GM19043 (cell line): ENCODE results near the gene STAT3.

Experiments
- ATAC-seq: cut with Tn5 transposase; IDR thresholded peaks from one replicate; pipeline ENCODE4 v1.9.1; 2021; ENCODE audit warnings: low read depth; ENCODE audit not compliant: unreplicated experiment

The STAT3 gene

GRCh38 chr17:42283241-42284023 is 104.8 kb downstream of the STAT3 start:
- ATAC-seq = no peak

GRCh38 chr17:42282478-42283080 is 105.7 kb downstream of the STAT3 start:
- no peak for ATAC-seq

GRCh38 chr17:42281571-42282096 is 106.6 kb downstream of the STAT3 start:
- ATAC-seq = no peak

DNA sequence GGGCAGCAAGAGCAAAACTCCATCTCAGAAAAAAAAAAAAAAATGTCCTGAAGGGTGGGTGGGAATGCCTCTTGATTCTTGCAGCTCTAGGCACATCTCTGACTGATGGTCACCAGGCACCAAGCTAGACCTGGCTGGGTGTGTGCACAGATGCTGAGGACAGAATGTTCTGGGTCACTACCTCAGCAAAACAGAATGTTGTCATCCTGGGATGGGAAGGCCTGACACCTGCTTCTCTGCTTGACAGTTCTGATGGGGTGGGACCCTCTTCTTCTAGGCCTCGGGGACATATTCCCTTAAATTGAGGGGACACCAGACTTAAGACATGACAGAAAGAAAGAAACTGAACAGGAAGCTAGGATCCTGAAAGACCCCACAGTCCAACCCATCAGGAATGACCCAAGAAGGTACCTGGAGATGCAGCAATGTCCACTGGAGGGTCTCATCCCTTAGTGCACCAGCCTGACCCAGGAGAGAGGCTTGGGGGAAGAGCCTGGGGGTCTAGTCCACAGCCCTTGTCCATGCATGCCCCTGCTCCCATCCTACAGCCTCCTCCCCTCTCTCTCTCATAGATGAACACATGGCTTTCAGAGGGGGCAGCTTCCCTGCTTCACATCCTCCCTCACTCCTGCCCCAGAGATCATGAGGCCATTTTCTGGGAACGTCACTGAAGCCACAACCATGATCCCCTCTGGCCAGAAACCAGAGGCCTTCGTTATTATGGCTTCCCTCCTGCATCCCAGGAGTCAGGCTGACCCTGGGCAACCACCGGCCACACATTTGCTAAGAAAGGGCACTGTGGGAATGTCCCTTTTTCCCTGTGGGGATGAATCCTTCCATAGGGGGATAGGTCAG is 108.2 kb downstream of the STAT3 start:
- ATAC-seq = no peak

DNA sequence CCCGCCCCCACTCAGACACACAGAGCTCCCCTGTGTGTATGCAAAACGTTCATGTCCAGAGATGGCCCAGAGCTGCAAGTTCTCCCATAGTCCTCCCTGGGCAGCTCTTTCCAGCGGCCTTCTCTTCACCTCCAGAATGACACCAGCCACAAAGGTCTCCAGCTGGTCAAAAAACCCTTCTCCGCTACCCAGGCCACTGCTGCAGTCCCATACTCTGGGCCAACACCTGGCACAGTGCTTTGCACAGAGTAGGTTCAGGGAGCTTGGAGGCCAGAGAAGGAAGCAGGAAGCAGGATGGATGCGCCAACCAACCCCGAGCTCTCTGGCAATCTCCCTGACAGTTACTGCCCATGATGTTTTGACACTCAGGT is 110.9 kb downstream of the STAT3 start:
- ATAC-seq = no peak

GRCh38 chr17:42276609-42277341 is 111.5 kb downstream of the STAT3 start:
- no peak for ATAC-seq

DNA sequence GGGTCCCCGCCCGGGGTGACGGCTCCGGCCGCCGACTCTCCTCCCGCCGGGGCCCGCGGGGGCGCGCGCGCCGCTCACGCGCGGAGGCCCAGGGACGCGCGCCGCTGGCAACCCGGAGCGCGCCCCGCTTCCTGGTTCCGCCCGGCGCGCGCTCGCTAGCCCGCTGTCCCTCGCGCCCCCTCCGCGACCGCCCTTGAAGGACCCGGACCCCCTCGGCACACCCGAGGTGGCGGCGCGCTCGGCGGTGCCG is 112.0 kb downstream of the STAT3 start, which contains the start of gene STAT5B:
Gene STAT5B, minus strand, starts transcription at position 33 of the 250 bp plus-strand sequence. CDS start 44,264 bp downstream, outside the sequence.
- ATAC-seq = no peak

DNA sequence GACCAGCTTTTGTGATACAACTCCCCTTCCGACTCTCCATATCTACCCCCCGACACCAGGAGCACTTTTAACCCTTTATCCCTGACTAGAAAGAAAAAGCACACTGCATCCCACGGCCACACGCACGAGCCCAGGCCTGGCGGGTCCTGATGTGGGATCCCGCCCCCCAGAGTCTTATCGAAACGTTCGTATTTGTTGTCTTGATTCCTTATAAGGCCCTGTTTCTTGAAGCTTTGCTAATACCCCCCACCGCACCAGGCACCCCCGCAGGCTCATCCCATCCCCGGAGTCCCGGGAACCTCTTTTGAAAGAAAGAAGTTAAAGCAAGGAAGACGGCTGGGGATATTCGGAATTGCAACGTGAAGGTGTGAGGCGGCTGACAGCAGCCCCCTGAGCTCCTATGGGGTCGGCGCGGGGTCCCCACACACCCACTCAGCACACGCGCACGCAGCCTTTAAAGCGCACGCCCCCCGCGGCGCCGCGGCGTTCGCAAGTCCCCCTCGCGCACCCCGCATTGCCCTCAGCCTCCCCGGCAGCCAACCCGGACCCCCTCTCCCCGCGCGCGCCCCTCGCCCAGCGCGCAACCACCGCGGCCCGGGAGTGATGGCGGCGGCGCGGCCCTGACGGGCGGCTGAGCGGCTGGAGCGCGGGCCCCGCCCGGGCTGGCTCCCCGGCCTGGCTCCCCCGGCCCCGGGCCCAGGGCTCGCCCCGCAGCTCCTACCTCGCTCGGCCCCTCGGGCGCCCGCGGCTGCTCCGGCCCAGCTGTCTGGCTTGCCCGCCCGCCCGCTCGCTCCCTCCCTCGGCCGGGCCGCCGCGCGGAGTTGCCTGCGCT is 112.5 kb downstream of the STAT3 start:
- ATAC-seq = no peak

GRCh38 chr17:42274812-42275526 is 113.3 kb downstream of the STAT3 start:
- ATAC-seq = no peak

DNA sequence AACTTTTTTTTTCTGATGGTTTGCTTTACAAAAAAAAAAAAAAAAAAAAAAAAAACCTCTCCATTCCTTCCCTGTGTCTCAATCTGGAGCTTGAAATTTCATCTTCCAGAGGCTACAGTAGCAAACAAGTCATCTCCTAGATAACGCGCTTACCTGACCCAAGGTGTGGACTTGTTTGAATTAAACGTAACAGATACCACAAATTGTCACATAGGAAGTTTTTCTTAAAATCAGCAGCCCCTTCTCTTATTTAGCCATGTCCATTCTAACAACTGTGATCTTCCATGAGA is 114.0 kb downstream of the STAT3 start:
- no peak for ATAC-seq

- no peak for ATAC-seq
These were observed 114.6 kb downstream of the STAT3 start for GRCh38 chr17:42273474-42274252.

- ATAC-seq = no peak
These were observed 115.9 kb downstream of the STAT3 start for GRCh38 chr17:42272162-42272907.

DNA sequence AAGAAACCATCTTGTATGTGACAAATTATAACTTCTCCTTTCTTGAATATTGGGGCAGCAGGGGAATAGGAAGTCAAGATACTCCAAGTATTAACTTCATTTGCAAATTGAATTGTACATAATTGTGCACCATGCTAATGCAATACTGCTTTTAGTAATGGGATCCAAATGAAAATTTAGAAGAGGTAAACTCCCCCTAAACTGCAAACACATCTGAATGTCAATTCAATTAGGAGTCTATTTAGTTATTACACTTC is 116.5 kb downstream of the STAT3 start:
- no peak for ATAC-seq

DNA sequence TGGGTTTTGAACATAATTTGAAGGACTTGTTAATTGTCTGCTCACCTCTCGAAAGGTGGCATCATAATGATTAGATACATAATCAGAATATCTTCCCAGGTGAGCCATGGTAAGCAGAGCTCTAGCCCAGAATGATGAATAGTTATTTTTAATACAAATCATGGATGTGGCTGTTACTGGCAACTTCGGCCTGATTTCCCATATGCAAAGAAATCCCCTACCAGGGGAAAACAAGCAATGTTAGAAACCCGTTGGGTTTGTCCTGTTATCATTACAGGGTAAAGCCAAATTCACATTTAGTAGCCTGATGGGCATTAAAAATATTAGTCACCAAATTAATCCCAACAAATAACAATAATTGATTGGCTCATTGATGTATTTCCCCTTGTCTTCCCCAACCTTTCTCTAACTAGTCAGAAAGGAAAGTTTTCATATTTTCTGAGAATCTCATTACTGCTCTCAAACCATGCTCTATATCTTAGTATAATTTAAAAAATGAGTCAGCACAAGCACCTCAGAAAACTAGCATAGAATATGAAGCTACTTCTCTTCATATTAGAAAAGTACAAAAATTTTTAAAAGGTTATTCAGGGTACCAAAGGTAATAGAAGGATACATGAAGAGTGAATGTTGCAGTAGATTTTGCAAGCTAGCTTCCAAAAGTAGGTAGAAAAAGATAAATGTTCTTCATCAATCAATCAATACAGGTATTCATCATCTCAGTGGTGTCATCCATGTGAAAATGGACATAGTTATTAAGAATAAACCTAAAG is 117.0 kb downstream of the STAT3 start:
- ATAC-seq = no peak

DNA sequence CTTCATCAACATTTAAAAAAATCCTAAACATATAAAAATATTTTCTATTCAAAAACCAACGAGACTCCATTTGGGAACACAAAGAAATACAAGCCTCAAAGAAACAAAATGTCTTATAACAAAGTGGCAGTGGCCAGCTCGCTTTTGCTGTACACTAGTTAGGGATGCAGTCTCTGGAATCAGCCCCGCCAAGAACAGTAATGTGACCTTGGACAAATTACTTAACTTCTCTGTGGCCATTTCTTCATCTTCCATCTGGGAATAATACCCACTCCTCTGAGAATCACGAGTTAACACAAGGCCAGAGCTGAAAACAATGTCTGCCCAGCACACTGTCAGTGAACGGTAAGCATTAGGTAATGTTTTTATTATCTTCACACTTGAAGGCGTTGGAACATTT is 117.6 kb downstream of the STAT3 start:
- no peak for ATAC-seq

- ATAC-seq = no peak
These were observed 118.1 kb downstream of the STAT3 start for GRCh38 chr17:42270170-42270535.

- no peak for ATAC-seq
These were observed 120.0 kb downstream of the STAT3 start for GRCh38 chr17:42268236-42268635.
